ENCODE measurements around the gene CAMK1G.
A peak's percentile ranks its signal among the peaks of the same experiment; 100 is the strongest.

The CAMK1G gene

DNA sequence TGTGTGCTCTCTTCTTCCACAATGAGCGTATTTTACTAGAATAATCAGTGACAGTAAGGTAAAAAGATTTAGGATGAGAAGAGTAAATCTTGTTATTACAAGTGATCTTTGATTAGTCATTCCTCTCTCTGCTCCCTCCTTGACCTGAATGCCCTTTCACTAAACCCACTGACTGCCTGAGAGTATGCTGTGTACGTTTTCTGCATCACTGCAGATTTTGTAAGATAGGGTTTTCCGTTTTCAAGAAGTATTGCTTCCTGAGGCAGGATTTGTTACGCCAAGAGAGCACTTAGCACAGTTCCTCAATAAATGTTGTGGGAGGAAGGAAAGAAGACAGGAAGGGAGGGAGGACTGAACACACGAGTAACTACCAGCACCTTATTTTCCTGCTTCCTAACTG, 76.4 kb downstream of the CAMK1G start:
- TF ChIP-seq PPARA (CRISPR knock-in tag; IDR thresholded peaks at IDR 0.05; ENCODE audit: borderline replicate concordance) (no peak), GLIS3 (CRISPR knock-in tag; IDR thresholded peaks at IDR 0.05) (no peak), CSRNP3 (CRISPR knock-in tag; IDR thresholded peaks at IDR 0.05) (no peak), ZFP30 (CRISPR knock-in tag; IDR thresholded peaks at IDR 0.05) (no peak), ZNF8 (CRISPR knock-in tag; IDR thresholded peaks at IDR 0.05) (no peak), CSDC2 (CRISPR knock-in tag; IDR thresholded peaks at IDR 0.05) (no peak), TOX (CRISPR knock-in tag; IDR thresholded peaks at IDR 0.05; ENCODE audit: borderline replicate concordance) (peak; percentile 8; the same call in 1 of the 2 replicates)
- TF ChIP-seq, protein P1, sequence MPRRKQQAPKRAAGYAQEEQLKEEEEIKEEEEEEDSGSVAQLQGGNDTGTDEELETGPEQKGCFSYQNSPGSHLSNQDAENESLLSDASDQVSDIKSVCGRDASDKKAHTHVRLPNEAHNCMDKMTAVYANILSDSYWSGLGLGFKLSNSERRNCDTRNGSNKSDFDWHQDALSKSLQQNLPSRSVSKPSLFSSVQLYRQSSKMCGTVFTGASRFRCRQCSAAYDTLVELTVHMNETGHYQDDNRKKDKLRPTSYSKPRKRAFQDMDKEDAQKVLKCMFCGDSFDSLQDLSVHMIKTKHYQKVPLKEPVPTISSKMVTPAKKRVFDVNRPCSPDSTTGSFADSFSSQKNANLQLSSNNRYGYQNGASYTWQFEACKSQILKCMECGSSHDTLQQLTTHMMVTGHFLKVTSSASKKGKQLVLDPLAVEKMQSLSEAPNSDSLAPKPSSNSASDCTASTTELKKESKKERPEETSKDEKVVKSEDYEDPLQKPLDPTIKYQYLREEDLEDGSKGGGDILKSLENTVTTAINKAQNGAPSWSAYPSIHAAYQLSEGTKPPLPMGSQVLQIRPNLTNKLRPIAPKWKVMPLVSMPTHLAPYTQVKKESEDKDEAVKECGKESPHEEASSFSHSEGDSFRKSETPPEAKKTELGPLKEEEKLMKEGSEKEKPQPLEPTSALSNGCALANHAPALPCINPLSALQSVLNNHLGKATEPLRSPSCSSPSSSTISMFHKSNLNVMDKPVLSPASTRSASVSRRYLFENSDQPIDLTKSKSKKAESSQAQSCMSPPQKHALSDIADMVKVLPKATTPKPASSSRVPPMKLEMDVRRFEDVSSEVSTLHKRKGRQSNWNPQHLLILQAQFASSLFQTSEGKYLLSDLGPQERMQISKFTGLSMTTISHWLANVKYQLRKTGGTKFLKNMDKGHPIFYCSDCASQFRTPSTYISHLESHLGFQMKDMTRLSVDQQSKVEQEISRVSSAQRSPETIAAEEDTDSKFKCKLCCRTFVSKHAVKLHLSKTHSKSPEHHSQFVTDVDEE (CRISPR knock-in tag; IDR thresholded peaks at IDR 0.05), result no peak
- TF ChIP-seq, protein P2, sequence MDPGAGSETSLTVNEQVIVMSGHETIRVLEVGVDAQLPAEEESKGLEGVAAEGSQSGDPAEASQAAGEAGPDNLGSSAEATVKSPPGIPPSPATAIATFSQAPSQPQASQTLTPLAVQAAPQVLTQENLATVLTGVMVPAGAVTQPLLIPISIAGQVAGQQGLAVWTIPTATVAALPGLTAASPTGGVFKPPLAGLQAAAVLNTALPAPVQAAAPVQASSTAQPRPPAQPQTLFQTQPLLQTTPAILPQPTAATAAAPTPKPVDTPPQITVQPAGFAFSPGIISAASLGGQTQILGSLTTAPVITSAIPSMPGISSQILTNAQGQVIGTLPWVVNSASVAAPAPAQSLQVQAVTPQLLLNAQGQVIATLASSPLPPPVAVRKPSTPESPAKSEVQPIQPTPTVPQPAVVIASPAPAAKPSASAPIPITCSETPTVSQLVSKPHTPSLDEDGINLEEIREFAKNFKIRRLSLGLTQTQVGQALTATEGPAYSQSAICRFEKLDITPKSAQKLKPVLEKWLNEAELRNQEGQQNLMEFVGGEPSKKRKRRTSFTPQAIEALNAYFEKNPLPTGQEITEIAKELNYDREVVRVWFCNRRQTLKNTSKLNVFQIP (CRISPR knock-in tag; IDR thresholded peaks at IDR 0.05; ENCODE audit: borderline replicate concordance, low read depth), result 0 out of 2 replicates have a peak, but pooled peaks have one; percentile 31
- peak; percentile 68 for ATAC-seq

- TF ChIP-seq ZC3H10 (CRISPR knock-in tag; IDR thresholded peaks at IDR 0.05), result no peak
- no peak for TF ChIP-seq CSRNP3 (CRISPR knock-in tag; IDR thresholded peaks at IDR 0.05)
- TF ChIP-seq, protein P1 (CRISPR knock-in tag; IDR thresholded peaks at IDR 0.05), result no peak
- no peak for TF ChIP-seq PATZ1 (CRISPR knock-in tag; IDR thresholded peaks at IDR 0.05; ENCODE audit: borderline replicate concordance)
- TF ChIP-seq ZNF565 (CRISPR knock-in tag; conservative IDR thresholded peaks at IDR 0.05; ENCODE audit: low read depth), result no peak
- TF ChIP-seq OSR1 (CRISPR knock-in tag; IDR thresholded peaks at IDR 0.05), result no peak
- TF ChIP-seq ARNTL (CRISPR knock-in tag; IDR thresholded peaks at IDR 0.05; ENCODE audit: borderline replicate concordance, low read depth), result no peak
- TF ChIP-seq SNAI2 (CRISPR knock-in tag; IDR thresholded peaks at IDR 0.05), result no peak
- no peak for TF ChIP-seq ESRRG (CRISPR knock-in tag; IDR thresholded peaks at IDR 0.05)
- ATAC-seq, result no peak
These were observed 77.6 kb downstream of the CAMK1G start for GRCh38 chr1:209661071-209661470.

DNA sequence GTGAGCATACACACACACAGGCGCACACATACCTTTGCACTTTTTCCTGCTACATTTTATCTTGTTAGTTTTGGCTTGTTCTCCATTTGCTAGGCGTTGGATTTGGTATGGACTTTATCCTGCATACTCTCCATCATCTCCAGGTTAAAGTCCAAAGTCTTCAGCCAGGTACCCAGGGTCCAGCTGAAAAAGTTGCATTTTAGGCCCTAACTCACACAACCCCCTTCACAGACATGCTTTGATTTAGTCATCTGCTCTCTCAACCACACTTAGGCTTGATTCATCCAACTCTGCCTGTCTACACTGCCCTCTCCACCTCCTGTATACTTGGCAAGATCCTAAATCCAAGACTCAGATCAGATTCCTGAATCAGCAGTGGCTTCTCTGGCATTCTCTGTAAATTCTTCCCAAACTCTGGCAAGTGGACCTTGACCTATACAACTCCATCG, 79.4 kb downstream of the CAMK1G start:
- peak; percentile 17; the same call in 1 of the 3 replicates for ATAC-seq
- TF ChIP-seq RARB (CRISPR knock-in tag; IDR thresholded peaks at IDR 0.05) (no peak), ZFP3 (CRISPR knock-in tag; IDR thresholded peaks at IDR 0.05) (no peak), PPARA (CRISPR knock-in tag; IDR thresholded peaks at IDR 0.05; ENCODE audit: borderline replicate concordance) (no peak), GLIS3 (CRISPR knock-in tag; IDR thresholded peaks at IDR 0.05) (no peak), TCF4 (CRISPR knock-in tag; IDR thresholded peaks at IDR 0.05; ENCODE audit: borderline replicate concordance) (no peak), ZNF8 (CRISPR knock-in tag; IDR thresholded peaks at IDR 0.05) (no peak)
- TF ChIP-seq, protein P2 (CRISPR knock-in tag; IDR thresholded peaks at IDR 0.05; ENCODE audit: borderline replicate concordance, low read depth), result no peak
- TF ChIP-seq, protein P1 (CRISPR knock-in tag; IDR thresholded peaks at IDR 0.05), result no peak

Measured in SK-N-SH treated with all-trans-retinoic acid at 6 μM for 48 hours (cell line).